ENCODE measurements around the gene LAMA2. TPM values are rescaled to one million over a fixed set of nuclear protein-coding genes. Genes with fewer than 3 reads are reported as not detected.

The LAMA2 gene
- total RNA-seq, 1 donor from 2014 or later, result 54.0 TPM

DNA sequence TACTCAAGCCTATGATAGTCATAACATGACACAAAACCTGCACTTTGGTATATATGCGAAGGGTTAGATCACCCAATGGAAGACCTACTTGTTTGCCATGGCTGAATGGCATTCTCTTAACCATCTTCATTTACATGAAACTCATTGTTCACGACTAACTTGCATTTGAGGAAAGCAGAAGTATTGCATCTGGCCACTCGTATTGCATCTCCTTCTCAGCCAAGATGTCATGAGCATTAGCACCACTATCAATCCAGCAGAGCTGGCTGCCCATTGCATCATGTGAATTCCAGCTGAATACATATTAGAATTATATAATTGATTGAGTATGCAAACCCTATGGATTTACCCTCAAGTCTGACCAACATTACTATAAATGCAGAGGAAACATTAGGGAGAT, 390.2 kb downstream of the LAMA2 start:
- Mint-ChIP-seq H3K4me3 (no peak overlapping the region), H3K4me1 (ENCODE audit: unreplicated experiment) (peaks cover 6% of the 10 kb centered on the region), H3K36me3 (peaks cover 3% of the 10 kb centered on the region)

DNA sequence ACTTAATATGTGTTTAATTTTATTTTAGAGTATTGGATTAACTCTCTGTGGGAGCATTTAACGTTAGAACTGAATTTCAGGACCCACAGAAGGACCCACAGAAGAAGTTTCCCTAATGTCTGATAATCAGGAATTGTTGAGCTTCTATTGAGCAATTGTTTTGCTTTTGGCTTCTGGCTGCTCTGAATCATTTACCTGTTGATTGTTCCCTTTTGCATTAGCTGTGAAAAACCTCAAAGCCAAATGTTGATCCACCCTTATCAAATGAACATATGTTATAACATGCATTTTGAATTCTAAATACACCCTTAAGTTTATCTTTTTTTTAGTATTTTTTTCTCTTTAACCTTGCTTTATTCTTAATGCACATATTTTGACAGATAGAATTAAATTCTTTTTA, 393.5 kb downstream of the LAMA2 start:
- Mint-ChIP-seq H3K4me3 (no peak overlapping the region), H3K9me3 (no peaks in the 10 kb centered on the region), H3K36me3 (no peaks in the 10 kb centered on the region), H3K27me3 (peaks cover 4% of the 10 kb centered on the region), H3K27ac (no peak overlapping the region), H3K4me1 (ENCODE audit: unreplicated experiment) (no peaks in the 10 kb centered on the region)
- TF ChIP-seq, protein P1, sequence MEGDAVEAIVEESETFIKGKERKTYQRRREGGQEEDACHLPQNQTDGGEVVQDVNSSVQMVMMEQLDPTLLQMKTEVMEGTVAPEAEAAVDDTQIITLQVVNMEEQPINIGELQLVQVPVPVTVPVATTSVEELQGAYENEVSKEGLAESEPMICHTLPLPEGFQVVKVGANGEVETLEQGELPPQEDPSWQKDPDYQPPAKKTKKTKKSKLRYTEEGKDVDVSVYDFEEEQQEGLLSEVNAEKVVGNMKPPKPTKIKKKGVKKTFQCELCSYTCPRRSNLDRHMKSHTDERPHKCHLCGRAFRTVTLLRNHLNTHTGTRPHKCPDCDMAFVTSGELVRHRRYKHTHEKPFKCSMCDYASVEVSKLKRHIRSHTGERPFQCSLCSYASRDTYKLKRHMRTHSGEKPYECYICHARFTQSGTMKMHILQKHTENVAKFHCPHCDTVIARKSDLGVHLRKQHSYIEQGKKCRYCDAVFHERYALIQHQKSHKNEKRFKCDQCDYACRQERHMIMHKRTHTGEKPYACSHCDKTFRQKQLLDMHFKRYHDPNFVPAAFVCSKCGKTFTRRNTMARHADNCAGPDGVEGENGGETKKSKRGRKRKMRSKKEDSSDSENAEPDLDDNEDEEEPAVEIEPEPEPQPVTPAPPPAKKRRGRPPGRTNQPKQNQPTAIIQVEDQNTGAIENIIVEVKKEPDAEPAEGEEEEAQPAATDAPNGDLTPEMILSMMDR (conservative IDR thresholded peaks at IDR 0.05), result no peak
- DNase-seq (ENCODE audit: extremely low spot score, unreplicated experiment), result no peak

More for the DNA sequence above, 390.2 kb downstream of the LAMA2 start:
- Mint-ChIP-seq H3K27ac (no peak overlapping the region), H3K27me3 (no peaks in the 10 kb centered on the region), H3K9me3 (no peaks in the 10 kb centered on the region)
- TF ChIP-seq, protein P1 (conservative IDR thresholded peaks at IDR 0.05), result no peak
- DNase-seq (ENCODE audit: extremely low spot score, unreplicated experiment), result no peak

DNA sequence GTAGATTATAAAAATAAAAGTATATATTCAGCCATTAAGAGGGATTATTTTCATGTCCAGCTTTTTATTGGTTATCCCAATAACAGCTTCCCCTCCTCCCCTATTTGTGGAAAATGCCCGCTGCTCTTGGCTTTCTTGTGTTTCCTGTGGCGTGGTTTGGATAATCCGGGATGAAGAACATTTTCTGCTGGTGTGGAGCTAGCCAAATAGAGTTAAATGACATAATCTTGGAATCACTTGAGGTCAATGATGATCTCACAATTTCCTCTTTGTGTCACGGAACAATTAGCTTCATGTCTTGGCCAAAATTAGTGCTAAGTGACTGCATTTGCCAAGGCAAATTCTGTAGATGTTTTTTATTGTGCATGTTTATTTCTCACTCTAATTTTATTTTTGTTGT, 394.0 kb downstream of the LAMA2 start:
- H3K27ac Mint-ChIP-seq, result no peak overlapping the region

DNA sequence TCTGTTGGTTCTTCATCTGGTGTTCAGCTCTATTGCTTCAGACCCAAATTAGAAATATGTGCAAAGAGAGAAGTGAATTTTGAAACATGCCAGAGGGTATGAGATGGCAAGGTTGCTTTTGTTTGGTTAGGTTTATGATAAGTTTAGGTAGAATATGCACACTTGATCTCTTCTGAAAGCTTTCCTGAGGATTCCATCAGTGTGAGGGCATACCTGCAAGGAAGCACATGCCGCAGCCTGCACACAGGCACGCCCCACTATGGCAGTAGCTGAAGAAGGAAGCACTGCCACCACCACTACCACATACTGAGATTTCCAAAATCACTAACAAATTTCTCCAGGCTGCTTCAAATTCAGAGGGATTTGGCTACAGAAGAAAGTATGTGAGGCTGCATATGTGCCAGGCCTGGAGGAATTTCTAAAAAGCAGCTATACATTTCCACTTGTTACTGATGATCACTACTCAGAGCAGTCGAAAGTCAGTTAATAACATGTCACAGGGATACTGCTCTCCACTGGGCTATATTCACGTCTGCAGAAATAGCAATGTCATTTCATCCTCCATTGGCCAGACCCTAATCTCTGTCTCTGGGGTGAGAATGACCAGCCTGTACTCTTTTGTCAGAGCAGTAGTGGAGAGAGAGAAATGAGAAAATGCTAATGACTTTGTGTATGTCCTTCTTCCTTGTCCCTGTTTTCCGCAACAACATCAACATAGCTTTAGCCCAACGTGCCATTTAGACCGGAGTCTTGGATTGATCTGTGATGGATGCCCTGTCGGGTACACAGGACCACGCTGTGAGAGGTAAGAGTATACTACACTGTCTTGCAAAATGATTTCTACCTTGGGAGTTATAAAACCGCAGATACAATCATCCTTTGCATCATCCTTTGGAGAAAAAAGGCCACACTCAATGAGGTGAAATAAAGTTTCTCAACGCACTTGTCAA, 396.7 kb downstream of the LAMA2 start:
- TF ChIP-seq, protein P1 (conservative IDR thresholded peaks at IDR 0.05), result no peak
- no peak overlapping the region for H3K4me3 Mint-ChIP-seq
- no peaks in the 10 kb centered on the region for H3K9me3 Mint-ChIP-seq
- peaks cover 7% of the 10 kb centered on the region for H3K27me3 Mint-ChIP-seq
- no peaks in the 10 kb centered on the region for H3K36me3 Mint-ChIP-seq
- H3K4me1 Mint-ChIP-seq (ENCODE audit: unreplicated experiment), result no peaks in the 10 kb centered on the region
- no peak overlapping the region for H3K27ac Mint-ChIP-seq
- no peak for DNase-seq (ENCODE audit: extremely low spot score, unreplicated experiment)

More for the DNA sequence above, 394.0 kb downstream of the LAMA2 start:
- Mint-ChIP-seq H3K27me3 (peaks cover 5% of the 10 kb centered on the region), H3K36me3 (no peaks in the 10 kb centered on the region), H3K9me3 (no peaks in the 10 kb centered on the region), H3K4me3 (no peak overlapping the region), H3K4me1 (ENCODE audit: unreplicated experiment) (no peaks in the 10 kb centered on the region)
- TF ChIP-seq, protein P1 (conservative IDR thresholded peaks at IDR 0.05), result no peak
- DNase-seq (ENCODE audit: extremely low spot score, unreplicated experiment), result no peak

DNA sequence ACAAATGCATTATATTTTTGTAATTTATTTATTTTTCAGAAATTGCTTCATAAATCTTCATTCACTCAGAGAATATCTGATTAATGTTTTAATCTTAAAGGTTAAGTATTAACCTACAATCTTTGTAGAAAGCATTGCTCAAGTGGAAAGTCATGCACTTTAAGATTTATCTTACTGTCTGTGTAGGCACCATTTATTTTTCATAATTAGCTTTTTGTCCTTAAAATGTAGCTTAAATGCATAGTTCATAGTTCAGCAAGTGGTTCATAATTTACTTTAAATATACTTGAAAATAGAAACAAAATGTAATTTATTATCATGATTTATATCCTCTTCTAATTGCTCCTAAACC, 397.3 kb downstream of the LAMA2 start:
- H3K27ac Mint-ChIP-seq, result no peak overlapping the region
- DNase-seq (ENCODE audit: extremely low spot score, unreplicated experiment), result no peak
- H3K9me3 Mint-ChIP-seq, result no peaks in the 10 kb centered on the region
- no peak overlapping the region for H3K4me3 Mint-ChIP-seq
- no peaks in the 10 kb centered on the region for H3K36me3 Mint-ChIP-seq
- no peaks in the 10 kb centered on the region for H3K4me1 Mint-ChIP-seq (ENCODE audit: unreplicated experiment)
- TF ChIP-seq, protein P1 (conservative IDR thresholded peaks at IDR 0.05), result no peak
- peaks cover 7% of the 10 kb centered on the region for H3K27me3 Mint-ChIP-seq

All from type B pancreatic cell (in vitro differentiated cells).